Trophoblast cell (in vitro differentiated cells and primary cell): ENCODE data around the gene SMOC1.
A peak's percentile ranks its signal among the peaks of the same experiment; 100 is the strongest.

Experiments used
- DNase-seq, 2 donors: peaks; one replicate each; pipeline ENCODE4 v3.0.0-alpha.2; 2016
- H2AFZ ChIP-seq: 2 replicates; pipeline ENCODE4 v1.6.1; 2013; ENCODE audit warnings: low read length, moderate library complexity, mild to moderate bottlenecking; ENCODE audit not compliant: insufficient read depth, poor library complexity
- H2AK5ac ChIP-seq: 2 replicates; pipeline ENCODE4 v1.6.1; 2013; ENCODE audit warnings: mild to moderate bottlenecking, low read length
- H2BK120ac ChIP-seq: 2 replicates; pipeline ENCODE4 v1.6.1; 2013; ENCODE audit warnings: low read length, mild to moderate bottlenecking, moderate library complexity; ENCODE audit not compliant: insufficient read depth, poor library complexity
- H2BK12ac ChIP-seq: 2 replicates; pipeline ENCODE4 v1.6.1; 2013; ENCODE audit warnings: mild to moderate bottlenecking, low read length, moderate library complexity
- H2BK5ac ChIP-seq: 2 replicates; pipeline ENCODE4 v1.6.1; 2013; ENCODE audit warnings: low read length, low read depth, moderate library complexity, mild to moderate bottlenecking; ENCODE audit not compliant: poor library complexity
- H3K14ac ChIP-seq: 2 replicates; pipeline ENCODE4 v1.6.1; 2013; ENCODE audit warnings: mild to moderate bottlenecking, low read length
- H3K18ac ChIP-seq: 2 replicates; pipeline ENCODE4 v1.6.1; 2013; ENCODE audit warnings: mild to moderate bottlenecking, low read length
- H3K23ac ChIP-seq: 2 replicates; pipeline ENCODE4 v1.6.1; 2013; ENCODE audit warnings: low read length
- H3K27ac ChIP-seq: 2 replicates; pipeline ENCODE4 v1.5.1; 2013; ENCODE audit warnings: low read depth, mild to moderate bottlenecking, inconsistent platforms, low read length, moderate library complexity
- H3K27me3 ChIP-seq: 2 replicates; pipeline ENCODE4 v1.6.1; 2013; ENCODE audit warnings: inconsistent platforms, mild to moderate bottlenecking, low read length, moderate library complexity; ENCODE audit not compliant: insufficient read depth
- H3K36me3 ChIP-seq, 2 experiments: 1 replicate in 1 of 2; 2 replicates in 1 of 2; pipeline ENCODE4 v1.6.1; 2013; ENCODE audit warnings: low read length in 2 of 2, mild to moderate bottlenecking in 2 of 2, moderate library complexity in 1 of 2; ENCODE audit not compliant: insufficient read depth in 2 of 2, control insufficient read depth in 1 of 2
- H3K4ac ChIP-seq: 2 replicates; pipeline ENCODE4 v1.6.1; 2013; ENCODE audit warnings: low read depth, mild to moderate bottlenecking, low read length, moderate library complexity
- H3K4me1 ChIP-seq, 2 experiments: 1 replicate in 1 of 2; 2 replicates in 1 of 2; pipeline ENCODE4 v1.6.1; 2013; ENCODE audit warnings: low read length in 2 of 2, mild to moderate bottlenecking in 2 of 2, moderate library complexity in 1 of 2; ENCODE audit not compliant: insufficient read depth in 2 of 2, control insufficient read depth in 1 of 2
- H3K4me2 ChIP-seq: 2 replicates; pipeline ENCODE4 v1.6.1; 2013; ENCODE audit warnings: inconsistent platforms, mild to moderate bottlenecking, low read length, moderate library complexity
- H3K4me3 ChIP-seq: 2 replicates; pipeline ENCODE4 v1.5.1; 2013; ENCODE audit warnings: mild to moderate bottlenecking, low read depth, low read length, inconsistent platforms
- H3K79me1 ChIP-seq: one replicate; pipeline ENCODE4 v1.6.1; 2013; ENCODE audit warnings: low read length
- H3K79me2 ChIP-seq: 2 replicates; pipeline ENCODE4 v1.6.1; 2013; ENCODE audit warnings: low read length, mild to moderate bottlenecking; ENCODE audit not compliant: control insufficient read depth, insufficient read depth, poor library complexity
- H3K9ac ChIP-seq: 2 replicates; pipeline ENCODE4 v1.6.1; 2013; ENCODE audit warnings: mild to moderate bottlenecking, low read length
- H3K9me3 ChIP-seq: 2 replicates; pipeline ENCODE4 v1.6.1; 2013; ENCODE audit warnings: low read depth, mild to moderate bottlenecking, control low read depth, inconsistent platforms, low read length; ENCODE audit not compliant: insufficient read depth
- H4K12ac ChIP-seq: 2 replicates; pipeline ENCODE4 v1.6.1; 2013; ENCODE audit warnings: low read depth, mild to moderate bottlenecking, low read length, moderate library complexity
- H4K8ac ChIP-seq: 2 replicates; pipeline ENCODE4 v1.6.1; 2013; ENCODE audit warnings: low read depth, mild to moderate bottlenecking, low read length, moderate library complexity
- H4K91ac ChIP-seq: one replicate; pipeline ENCODE4 v1.6.1; 2013; ENCODE audit warnings: low read depth, mild to moderate bottlenecking, low read length, moderate library complexity
- WGBS: extraction: QIAGEN DNeasy Blood & Tissue Kit; methylation state at CpG from one replicate; pipeline ENCODE4 v1.1.7; 2013; ENCODE audit warnings: missing lambda C conversion rate; ENCODE audit not compliant: insufficient read length, insufficient coverage; ENCODE audit errors: extremely low coverage; 5-methylcytosine and 5-hydroxymethylcytosine counted together

Gene SMOC1

GRCh38 chr14:69960296-69960695 lies 81.1 kb downstream of the SMOC1 start:
- no peak overlapping the region for H3K4ac ChIP-seq
- no peak overlapping the region for H2AFZ ChIP-seq
- H2BK5ac ChIP-seq: no peak overlapping the region
- H4K91ac ChIP-seq: no peak overlapping the region
- no peak for DNase-seq
- no peaks in the 10 kb centered on the region for H3K4me1 ChIP-seq
- no peak overlapping the region for H4K8ac ChIP-seq
- no peaks in the 10 kb centered on the region for H3K79me2 ChIP-seq
- no peaks in the 10 kb centered on the region for H3K9me3 ChIP-seq
- H3K79me1 ChIP-seq: no peaks in the 10 kb centered on the region
- no peaks in the 10 kb centered on the region for H3K36me3 ChIP-seq
- no peak overlapping the region for H3K9ac ChIP-seq
- no peak overlapping the region for H2BK12ac ChIP-seq
- H3K14ac ChIP-seq: no peak overlapping the region
- H3K27me3 ChIP-seq: no peaks in the 10 kb centered on the region
- H2BK120ac ChIP-seq: no peak overlapping the region
- H3K23ac ChIP-seq: no peak overlapping the region
- no peak overlapping the region for H3K18ac ChIP-seq
- H2AK5ac ChIP-seq: no peak overlapping the region
- no peak overlapping the region for H3K4me3 ChIP-seq
- H4K12ac ChIP-seq: no peak overlapping the region
- no peak overlapping the region for H3K27ac ChIP-seq
- H3K4me2 ChIP-seq: no peak overlapping the region

GRCh38 chr14:69963966-69964365 lies 84.8 kb downstream of the SMOC1 start:
- Histone ChIP-seq H2BK5ac (no peak overlapping the region), H3K14ac (no peak overlapping the region), H3K27me3 (no peaks in the 10 kb centered on the region), H4K91ac (no peak overlapping the region), H3K4ac (no peak overlapping the region), H2BK120ac (no peak overlapping the region), H3K36me3 (no peaks in the 10 kb centered on the region), H3K4me3 (no peak overlapping the region), H4K8ac (no peak overlapping the region), H3K23ac (no peak overlapping the region), H2AFZ (no peak overlapping the region), H3K9ac (no peak overlapping the region), H3K79me1 (no peaks in the 10 kb centered on the region), H3K27ac (no peak overlapping the region), H2BK12ac (no peak overlapping the region), H3K9me3 (no peaks in the 10 kb centered on the region), H4K12ac (no peak overlapping the region), H3K4me1 (no peaks in the 10 kb centered on the region), H3K18ac (no peak overlapping the region), H3K4me2 (no peak overlapping the region), H3K79me2 (no peaks in the 10 kb centered on the region), H2AK5ac (no peak overlapping the region)
- no peak for DNase-seq
- WGBS: no CpG with 5 or more reads among the region's 4 CpGs

GRCh38 chr14:69964841-69965240 lies 85.6 kb downstream of the SMOC1 start:
- Histone ChIP-seq H2BK5ac (no peak overlapping the region), H2BK12ac (no peak overlapping the region), H2AK5ac (no peak overlapping the region), H3K9me3 (no peaks in the 10 kb centered on the region), H3K23ac (no peak overlapping the region), H3K14ac (no peak overlapping the region), H2AFZ (no peak overlapping the region), H3K27me3 (no peaks in the 10 kb centered on the region), H4K8ac (no peak overlapping the region), H3K18ac (no peak overlapping the region), H3K4me1 (no peaks in the 10 kb centered on the region), H4K91ac (no peak overlapping the region), H3K9ac (no peak overlapping the region), H3K79me2 (no peaks in the 10 kb centered on the region), H3K4ac (no peak overlapping the region), H4K12ac (no peak overlapping the region), H2BK120ac (no peak overlapping the region), H3K27ac (no peak overlapping the region), H3K79me1 (no peaks in the 10 kb centered on the region), H3K4me3 (no peak overlapping the region), H3K36me3 (no peaks in the 10 kb centered on the region), H3K4me2 (no peak overlapping the region)
- peak in 1 of 2 donors; percentile 43 for DNase-seq
- WGBS: no CpG with 5 or more reads among the region's 4 CpGs

- H3K79me2 ChIP-seq: no peaks in the 10 kb centered on the region
- H4K8ac ChIP-seq: no peak overlapping the region
- H2AK5ac ChIP-seq: no peak overlapping the region
- peaks cover 2% of the 10 kb centered on the region for H3K9me3 ChIP-seq
- no peaks in the 10 kb centered on the region for H3K36me3 ChIP-seq
- H2AFZ ChIP-seq: no peak overlapping the region
- WGBS: no CpG with 5 or more reads among the region's 2 CpGs
- H3K18ac ChIP-seq: no peak overlapping the region
- H3K27me3 ChIP-seq: no peaks in the 10 kb centered on the region
- DNase-seq: no peak
- H2BK5ac ChIP-seq: no peak overlapping the region
- no peak overlapping the region for H3K4me2 ChIP-seq
- H3K14ac ChIP-seq: no peak overlapping the region
- no peak overlapping the region for H3K4me3 ChIP-seq
- H2BK12ac ChIP-seq: no peak overlapping the region
- no peak overlapping the region for H4K12ac ChIP-seq
- H3K9ac ChIP-seq: no peak overlapping the region
- no peaks in the 10 kb centered on the region for H3K79me1 ChIP-seq
- no peak overlapping the region for H4K91ac ChIP-seq
- H3K23ac ChIP-seq: no peak overlapping the region
- H3K4me1 ChIP-seq: no peaks in the 10 kb centered on the region
- no peak overlapping the region for H3K27ac ChIP-seq
- H3K4ac ChIP-seq: no peak overlapping the region
- H2BK120ac ChIP-seq: no peak overlapping the region
These were observed 88.9 kb downstream of the SMOC1 start for GRCh38 chr14:69968132-69968531.
